Measurements from ENCODE around the gene RBP3.

RBP3 gene

GRCh38 chr10:47388879-47389278 lies 40.7 kb downstream of the RBP3 start:
- in situ Hi-C loops (cut with MboI; ENCODE audit: low sequenced_read_pairs), result no loop called here

GRCh38 chr10:47389619-47390018 lies 41.5 kb downstream of the RBP3 start:
- in situ Hi-C loops (cut with MboI; ENCODE audit: low sequenced_read_pairs), result no loop called here

DNA sequence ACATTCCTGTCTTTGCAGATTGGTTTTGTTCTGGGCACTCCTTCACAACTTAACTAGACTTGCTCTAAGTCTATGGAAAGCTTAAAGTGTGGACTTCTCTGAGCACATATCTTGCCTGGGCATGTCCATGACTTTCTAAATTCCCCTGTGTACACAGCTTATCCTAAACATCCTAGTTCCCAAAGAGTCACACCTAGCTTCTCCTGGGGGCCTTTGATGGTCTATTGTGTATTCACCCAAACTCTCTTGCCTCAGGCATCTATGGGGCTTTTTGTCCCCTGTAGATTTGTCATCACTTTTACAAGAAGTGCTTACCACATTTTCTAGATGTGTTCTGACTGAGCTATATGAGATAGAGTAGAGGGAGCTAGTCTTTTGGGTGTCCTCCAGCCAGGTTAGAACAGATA lies 48.2 kb downstream of the RBP3 start:
- in situ Hi-C loops (cut with MboI; ENCODE audit: low sequenced_read_pairs), result no loop called here

DNA sequence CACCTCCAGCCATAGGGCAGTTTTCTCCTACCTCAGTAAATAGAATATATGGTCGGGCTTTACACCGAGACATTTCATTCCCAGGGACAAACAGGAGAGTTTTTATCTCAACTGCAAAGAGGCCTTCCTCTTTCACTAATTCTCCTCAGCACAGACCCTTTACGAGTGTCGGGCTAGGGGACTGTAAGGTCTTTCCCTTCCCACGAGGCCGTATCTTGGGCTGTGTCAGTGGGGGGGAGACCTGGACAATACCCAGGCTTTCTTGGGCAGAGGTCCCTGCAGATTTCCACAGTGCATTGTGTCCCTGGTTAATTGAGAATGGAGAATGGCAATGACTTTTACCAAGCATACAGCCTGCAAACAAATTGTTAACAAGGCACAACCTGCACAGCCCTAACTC lies 49.1 kb downstream of the RBP3 start:
- in situ Hi-C loops (cut with MboI; ENCODE audit: low sequenced_read_pairs), result no loop called here

- in situ Hi-C loops (cut with MboI; ENCODE audit: low sequenced_read_pairs), result no loop called here
These were observed 52.1 kb downstream of the RBP3 start for GRCh38 chr10:47400251-47400650.

GRCh38 chr10:47400786-47401185 lies 52.6 kb downstream of the RBP3 start:
- in situ Hi-C loops (cut with MboI; ENCODE audit: low sequenced_read_pairs), result no loop called here

DNA sequence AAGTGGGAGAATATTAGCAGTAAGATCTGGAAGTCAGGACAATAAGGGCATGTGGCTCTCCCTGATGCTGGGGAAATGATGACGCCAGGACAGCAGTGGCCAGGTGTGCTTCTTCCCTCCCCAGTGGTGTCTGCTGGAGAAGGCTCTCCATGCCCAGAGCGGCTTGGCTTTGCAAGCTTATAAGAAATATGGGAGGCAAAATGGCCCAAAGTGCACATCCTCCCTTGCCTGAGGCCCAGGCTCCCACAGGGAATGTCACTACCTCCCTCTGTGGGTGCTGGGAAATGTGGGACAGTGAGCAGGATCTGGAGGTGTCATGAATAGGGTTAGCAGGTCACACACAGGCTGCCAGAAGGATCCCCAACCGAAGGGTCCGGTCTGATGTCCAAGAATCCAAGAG lies 53.0 kb downstream of the RBP3 start:
- in situ Hi-C loops (cut with MboI; ENCODE audit: low sequenced_read_pairs), result no loop called here

DNA sequence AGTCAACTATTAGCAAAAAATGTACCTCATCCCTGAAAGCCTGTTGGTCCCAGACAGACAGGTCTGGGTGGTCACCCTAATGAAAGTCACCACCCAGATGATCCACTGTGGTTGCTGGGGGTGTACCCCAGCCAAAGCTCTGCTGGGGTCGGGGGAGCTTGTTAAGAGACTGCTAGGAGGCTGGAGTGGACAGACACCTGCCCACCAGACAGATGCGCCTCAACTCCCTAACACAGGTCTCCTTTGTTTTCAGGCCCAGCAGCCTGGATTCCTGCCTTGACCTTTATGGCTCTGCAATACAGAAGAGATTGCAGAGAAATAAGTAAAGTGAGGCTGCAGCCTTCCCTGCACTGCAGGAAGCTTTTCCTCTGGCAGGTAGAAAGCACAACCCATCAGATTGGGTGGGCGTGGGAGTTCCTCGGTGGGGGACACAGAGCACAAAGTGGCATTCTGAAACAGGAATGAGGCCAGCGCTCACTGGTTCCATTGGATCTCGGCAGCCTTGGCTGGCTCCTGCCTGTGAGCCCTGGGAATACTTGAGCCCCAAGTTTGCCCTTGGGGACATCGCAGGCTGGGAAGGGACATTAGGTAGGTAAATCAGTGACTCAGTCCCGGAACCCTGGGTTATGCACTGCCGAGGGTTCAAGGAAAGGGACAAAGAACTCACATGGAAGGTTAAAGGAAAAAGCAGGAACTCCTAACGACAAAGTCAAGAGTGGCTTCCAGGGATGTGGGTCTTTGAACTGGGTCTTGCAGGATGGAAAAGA lies 53.9 kb downstream of the RBP3 start:
- in situ Hi-C loops (cut with MboI; ENCODE audit: low sequenced_read_pairs), result no loop called here

GRCh38 chr10:47402641-47403301 lies 54.6 kb downstream of the RBP3 start:
- in situ Hi-C loops (cut with MboI; ENCODE audit: low sequenced_read_pairs), result no loop called here

DNA sequence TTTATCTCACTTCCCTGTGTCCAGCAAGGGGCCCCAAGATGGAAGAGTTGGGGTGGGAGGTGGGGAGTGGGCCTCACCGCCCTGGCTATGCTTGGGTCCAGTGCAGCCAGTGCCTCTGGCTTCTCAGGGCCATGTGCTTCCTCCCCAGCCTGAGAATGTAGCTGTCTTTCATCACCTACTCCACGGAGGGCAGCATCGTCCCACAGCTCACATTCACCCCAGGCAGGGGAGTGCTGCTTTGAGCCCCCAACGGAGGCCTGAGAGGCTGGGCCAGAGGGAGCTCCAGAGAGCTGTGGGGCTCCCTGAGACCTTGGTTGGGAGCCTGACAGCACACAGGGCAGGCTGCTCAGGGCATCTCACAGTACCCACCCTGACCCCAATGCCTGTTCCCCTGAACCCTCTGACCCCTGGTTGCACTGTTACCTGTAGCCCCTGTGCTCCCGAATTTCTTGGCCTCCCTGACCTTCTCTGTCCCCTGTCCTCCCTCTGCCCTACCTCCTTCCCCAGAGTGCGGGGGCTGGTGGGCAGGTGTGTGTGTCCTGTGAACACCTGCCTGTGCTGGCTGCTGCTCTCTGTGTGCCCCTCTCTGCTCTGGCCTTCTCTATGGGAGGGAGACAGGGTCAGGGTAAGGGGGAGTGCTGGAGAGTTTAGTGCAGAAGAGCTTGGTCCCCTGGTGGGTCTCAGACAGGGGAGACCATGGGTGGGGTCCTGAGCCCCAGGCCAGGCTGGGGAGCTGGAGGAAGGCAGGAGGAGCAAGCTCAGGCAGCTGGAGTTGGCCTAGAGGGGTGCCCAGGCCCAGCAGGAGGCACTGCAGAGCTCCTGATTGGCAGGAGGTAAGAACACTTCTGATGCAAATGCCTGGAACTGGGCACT lies 55.5 kb downstream of the RBP3 start:
- in situ Hi-C loops (cut with MboI; ENCODE audit: low sequenced_read_pairs), result no loop called here

DNA sequence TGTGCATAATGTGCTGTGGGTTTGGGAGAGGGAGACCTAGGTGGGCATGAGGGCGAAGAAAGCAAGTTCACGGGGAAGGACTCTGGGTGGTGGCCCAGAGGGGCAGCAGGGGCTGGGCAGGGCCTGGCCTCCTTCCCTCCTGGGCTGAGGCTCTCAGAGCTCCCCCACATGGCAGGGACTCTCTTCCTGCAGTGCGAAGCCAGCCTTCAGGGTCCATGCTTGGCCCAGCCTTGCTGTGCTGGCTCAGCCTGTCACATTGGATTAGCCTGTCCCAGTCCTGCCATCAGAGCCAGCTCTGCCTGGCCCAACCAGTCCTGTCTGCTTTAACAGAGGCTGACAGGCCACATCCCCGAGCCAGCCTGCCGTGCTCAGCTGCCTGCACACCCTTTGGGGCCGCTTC lies 56.3 kb downstream of the RBP3 start:
- in situ Hi-C loops (cut with MboI; ENCODE audit: low sequenced_read_pairs), result no loop called here

DNA sequence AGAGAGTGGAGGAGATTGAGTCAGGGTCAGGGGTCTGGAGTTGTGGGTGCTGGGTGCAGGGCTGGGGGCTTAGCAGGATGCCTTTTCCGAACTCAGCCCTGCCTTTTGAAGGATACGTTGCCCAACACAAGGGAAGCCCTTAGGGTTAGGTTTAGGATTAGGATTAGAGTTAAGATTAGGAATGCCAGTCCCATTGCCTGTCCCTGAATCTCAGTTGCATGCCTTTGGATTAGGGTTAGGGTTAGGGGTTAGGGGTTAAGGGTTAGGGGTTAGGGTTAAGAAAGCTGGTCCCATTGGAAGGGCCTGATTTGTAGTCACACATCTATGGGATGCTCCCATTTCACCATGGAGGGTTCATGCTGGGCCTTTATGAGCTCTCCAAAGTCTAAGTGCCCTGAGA lies 56.8 kb downstream of the RBP3 start:
- in situ Hi-C loops (cut with MboI; ENCODE audit: low sequenced_read_pairs), result no loop called here

DNA sequence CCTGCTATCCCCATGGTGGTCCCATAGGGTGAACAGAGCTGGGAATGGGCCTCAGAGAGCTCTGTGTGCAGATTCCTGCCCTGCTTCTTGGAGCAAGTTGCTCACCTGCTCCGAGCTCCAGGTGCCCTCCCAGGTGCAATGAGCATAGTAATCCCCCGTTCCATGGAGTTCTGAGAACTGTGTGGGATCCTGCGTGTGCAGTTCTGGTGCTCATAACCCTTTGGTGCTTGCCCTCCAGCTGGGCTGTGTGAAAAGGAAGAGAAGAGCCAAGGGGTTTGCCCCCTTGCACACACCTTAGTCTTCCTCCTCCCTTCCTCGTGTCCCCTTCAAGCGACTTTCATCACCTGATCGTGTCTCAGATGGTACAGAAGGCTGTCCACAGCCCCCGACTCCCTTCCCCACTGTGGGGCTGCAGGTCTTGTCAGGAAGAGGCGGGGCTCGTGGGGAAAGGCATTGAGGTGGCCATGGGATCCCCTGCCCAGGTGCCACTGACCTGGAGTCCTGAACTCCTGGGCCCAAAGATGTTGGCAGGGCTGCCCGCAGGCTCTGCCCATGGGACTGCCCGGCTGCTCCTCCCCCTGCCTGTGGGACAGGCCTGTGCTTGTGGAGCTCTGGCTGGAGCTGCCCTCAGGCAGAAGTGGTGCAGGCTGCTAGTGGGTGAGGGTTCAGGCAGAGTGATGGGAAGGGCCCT lies 57.8 kb downstream of the RBP3 start:
- in situ Hi-C loops (cut with MboI; ENCODE audit: low sequenced_read_pairs), result no loop called here

DNA sequence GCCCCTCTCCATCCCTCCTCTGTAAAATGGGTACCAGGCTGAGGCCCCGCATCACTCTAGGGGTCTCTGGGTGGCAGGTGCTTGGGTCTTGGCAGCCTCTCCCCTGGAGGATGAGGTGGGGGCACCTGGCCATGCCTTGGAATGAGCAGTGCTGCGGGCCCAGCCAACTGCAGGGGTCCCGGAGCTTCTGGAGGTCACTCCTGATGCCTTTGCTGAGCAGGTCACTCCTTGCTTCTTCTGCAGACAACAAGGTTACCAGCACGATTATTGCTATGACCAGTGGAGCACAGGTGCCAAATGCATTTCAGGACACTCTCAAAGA lies 58.3 kb downstream of the RBP3 start:
- in situ Hi-C loops (cut with MboI; ENCODE audit: low sequenced_read_pairs), result no loop called here

- in situ Hi-C loops (cut with MboI; ENCODE audit: low sequenced_read_pairs), result no loop called here
These were observed 58.9 kb downstream of the RBP3 start for GRCh38 chr10:47406870-47407691.

Measured in HL-60/S4 treated with retinoic acid at 250 ng/mL for 4 days and 3 days (cell line).